Measurements from ENCODE around the gene MRPS2.

DNA sequence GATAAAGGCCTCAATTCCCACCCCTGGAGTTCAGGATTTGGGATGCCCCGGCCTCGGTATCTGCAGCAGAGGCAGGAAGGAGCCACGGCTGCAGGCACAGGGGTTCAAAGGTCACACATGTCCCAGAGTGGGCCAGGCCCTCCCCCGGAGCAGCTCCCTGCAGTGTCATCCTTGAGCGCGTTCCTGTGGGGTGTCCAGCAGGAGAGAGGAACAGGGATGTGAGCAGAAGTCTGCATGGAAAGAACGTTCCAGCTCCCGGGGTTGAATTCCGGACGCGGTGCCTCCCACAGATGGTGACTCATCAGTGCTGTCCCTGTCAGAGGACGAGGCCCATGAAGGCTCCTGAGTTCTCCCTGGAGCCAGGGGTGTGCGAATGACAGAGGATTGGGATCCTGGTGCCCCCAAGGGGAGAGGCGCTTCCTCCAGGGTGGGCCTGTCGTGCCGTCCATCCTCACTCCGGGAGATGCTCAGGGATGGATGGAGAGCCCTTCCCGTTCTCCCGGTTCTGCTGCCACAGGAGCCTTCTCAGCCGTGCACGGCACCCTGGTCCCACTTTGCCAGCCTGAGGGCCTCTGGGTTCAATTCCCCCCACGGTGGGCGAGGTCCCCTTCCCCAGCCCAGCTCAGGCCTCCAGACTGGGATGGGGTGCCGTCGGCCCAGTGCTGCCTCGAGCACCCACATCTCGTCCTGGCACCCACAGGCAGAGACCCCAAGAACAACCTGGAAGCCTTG is 23.8 kb downstream of the MRPS2 start:
- TF ChIP-seq, protein P1, sequence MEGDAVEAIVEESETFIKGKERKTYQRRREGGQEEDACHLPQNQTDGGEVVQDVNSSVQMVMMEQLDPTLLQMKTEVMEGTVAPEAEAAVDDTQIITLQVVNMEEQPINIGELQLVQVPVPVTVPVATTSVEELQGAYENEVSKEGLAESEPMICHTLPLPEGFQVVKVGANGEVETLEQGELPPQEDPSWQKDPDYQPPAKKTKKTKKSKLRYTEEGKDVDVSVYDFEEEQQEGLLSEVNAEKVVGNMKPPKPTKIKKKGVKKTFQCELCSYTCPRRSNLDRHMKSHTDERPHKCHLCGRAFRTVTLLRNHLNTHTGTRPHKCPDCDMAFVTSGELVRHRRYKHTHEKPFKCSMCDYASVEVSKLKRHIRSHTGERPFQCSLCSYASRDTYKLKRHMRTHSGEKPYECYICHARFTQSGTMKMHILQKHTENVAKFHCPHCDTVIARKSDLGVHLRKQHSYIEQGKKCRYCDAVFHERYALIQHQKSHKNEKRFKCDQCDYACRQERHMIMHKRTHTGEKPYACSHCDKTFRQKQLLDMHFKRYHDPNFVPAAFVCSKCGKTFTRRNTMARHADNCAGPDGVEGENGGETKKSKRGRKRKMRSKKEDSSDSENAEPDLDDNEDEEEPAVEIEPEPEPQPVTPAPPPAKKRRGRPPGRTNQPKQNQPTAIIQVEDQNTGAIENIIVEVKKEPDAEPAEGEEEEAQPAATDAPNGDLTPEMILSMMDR (IDR thresholded peaks at IDR 0.05): no peak
- TF ChIP-seq EZH2phosphoT487 (IDR thresholded peaks at IDR 0.05): no peak
- no peak for TF ChIP-seq EZH2 (IDR thresholded peaks at IDR 0.05)

Measured in neural progenitor cell (in vitro differentiated cells).